Osteoblast (primary cell): ENCODE results near the gene MUCL1. TPM values are rescaled to one million over a fixed set of nuclear protein-coding genes. Genes with fewer than 3 reads are reported as not detected.

Experiments
- DNase-seq: peaks from one replicate; pipeline ENCODE4 v3.0.0; 2011; ENCODE audit warnings: low spot score, mixed read lengths; ENCODE audit not compliant: insufficient read length; ENCODE audit errors: missing footprints
- H2AFZ ChIP-seq: 2 replicates; pipeline ENCODE4 v1.6.0; 2011; ENCODE audit warnings: mild to moderate bottlenecking, low read length
- H3K27ac ChIP-seq: 2 replicates; pipeline ENCODE4 v1.5.1; 2011; ENCODE audit warnings: mild to moderate bottlenecking, low read depth, low read length, moderate library complexity
- H3K27me3 ChIP-seq: 2 replicates; pipeline ENCODE4 v1.6.0; 2012; ENCODE audit warnings: mild to moderate bottlenecking, control low read depth, inconsistent platforms, low read length, moderate library complexity; ENCODE audit not compliant: insufficient read depth
- H3K36me3 ChIP-seq: 2 replicates; pipeline ENCODE4 v1.5.1; 2011; ENCODE audit warnings: mild to moderate bottlenecking, low read length, control low read depth, moderate library complexity; ENCODE audit not compliant: insufficient read depth
- H3K4me1 ChIP-seq: 2 replicates; pipeline ENCODE4 v1.5.1; 2011; ENCODE audit warnings: mild to moderate bottlenecking, low read length, control low read depth, moderate library complexity; ENCODE audit not compliant: insufficient read depth
- H3K4me2 ChIP-seq: 2 replicates; pipeline ENCODE4 v1.6.0; 2011; ENCODE audit warnings: mild to moderate bottlenecking, low read length; ENCODE audit not compliant: insufficient read depth
- H3K4me3 ChIP-seq: fragments of 200-600 bp; sonication (generic); 3 replicates; pipeline ENCODE4 v1.5.1; 2012; ENCODE audit warnings: mild to moderate bottlenecking, low read length, inconsistent platforms; ENCODE audit not compliant: insufficient read depth
- H3K79me2 ChIP-seq: 2 replicates; pipeline ENCODE4 v1.6.0; 2012; ENCODE audit warnings: mild to moderate bottlenecking, low read length, control low read depth, inconsistent platforms; ENCODE audit not compliant: insufficient read depth
- H3K9me3 ChIP-seq: 2 replicates; pipeline ENCODE4 v1.5.1; 2011; ENCODE audit warnings: low read depth, low read length, control low read depth
- H4K20me1 ChIP-seq: 2 replicates; pipeline ENCODE4 v1.6.0; 2012; ENCODE audit warnings: mild to moderate bottlenecking, low read length, control low read depth; ENCODE audit not compliant: insufficient read depth
- total RNA-seq: library from RNA; depleted of rRNA; stranded (reverse); fragments of >200 nt; gene quantifications from 2 replicates; pipeline ENCODE4 v1.2.3, GENCODE V29; 2012
- TF ChIP-seq, protein P1 (sequence below): IDR thresholded peaks from 2 replicates; pipeline ENCODE4 v1.5.1; 2011; ENCODE audit warnings: mild to moderate bottlenecking, low read depth, low read length, moderate library complexity; ENCODE audit errors: extremely low read depth

Gene MUCL1
- total RNA-seq, 1 donor: not detected

DNA sequence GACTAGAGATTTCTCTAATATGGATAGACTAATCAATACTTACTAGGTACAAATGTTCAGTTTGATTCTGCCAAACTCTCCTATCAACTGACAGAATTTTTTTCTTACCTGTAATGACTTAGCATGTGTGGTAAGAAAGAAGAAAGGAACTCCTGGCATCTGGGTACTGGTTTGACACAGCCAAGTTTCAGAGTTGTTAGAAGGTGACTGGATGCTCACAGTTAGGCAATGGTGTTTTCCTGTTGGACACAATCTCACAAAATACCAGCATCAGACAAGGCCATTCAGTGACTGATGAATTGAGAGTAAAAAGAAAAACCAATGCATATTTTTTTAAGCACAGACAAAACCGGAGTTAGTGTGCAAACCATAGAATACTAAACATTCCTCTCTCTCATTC, 4.2 kb downstream of the MUCL1 start:
- Histone ChIP-seq H3K27ac (no peak overlapping the region), H3K79me2 (no peaks in the 10 kb centered on the region), H3K4me1 (no peaks in the 10 kb centered on the region), H2AFZ (no peak overlapping the region), H3K27me3 (peaks cover 7% of the 10 kb centered on the region), H3K36me3 (no peaks in the 10 kb centered on the region), H4K20me1 (no peaks in the 10 kb centered on the region), H3K4me2 (no peak overlapping the region), H3K9me3 (no peaks in the 10 kb centered on the region), H3K4me3 (no peak overlapping the region)
- TF ChIP-seq, protein P1, sequence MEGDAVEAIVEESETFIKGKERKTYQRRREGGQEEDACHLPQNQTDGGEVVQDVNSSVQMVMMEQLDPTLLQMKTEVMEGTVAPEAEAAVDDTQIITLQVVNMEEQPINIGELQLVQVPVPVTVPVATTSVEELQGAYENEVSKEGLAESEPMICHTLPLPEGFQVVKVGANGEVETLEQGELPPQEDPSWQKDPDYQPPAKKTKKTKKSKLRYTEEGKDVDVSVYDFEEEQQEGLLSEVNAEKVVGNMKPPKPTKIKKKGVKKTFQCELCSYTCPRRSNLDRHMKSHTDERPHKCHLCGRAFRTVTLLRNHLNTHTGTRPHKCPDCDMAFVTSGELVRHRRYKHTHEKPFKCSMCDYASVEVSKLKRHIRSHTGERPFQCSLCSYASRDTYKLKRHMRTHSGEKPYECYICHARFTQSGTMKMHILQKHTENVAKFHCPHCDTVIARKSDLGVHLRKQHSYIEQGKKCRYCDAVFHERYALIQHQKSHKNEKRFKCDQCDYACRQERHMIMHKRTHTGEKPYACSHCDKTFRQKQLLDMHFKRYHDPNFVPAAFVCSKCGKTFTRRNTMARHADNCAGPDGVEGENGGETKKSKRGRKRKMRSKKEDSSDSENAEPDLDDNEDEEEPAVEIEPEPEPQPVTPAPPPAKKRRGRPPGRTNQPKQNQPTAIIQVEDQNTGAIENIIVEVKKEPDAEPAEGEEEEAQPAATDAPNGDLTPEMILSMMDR: no peak
- DNase-seq: no peak

DNA sequence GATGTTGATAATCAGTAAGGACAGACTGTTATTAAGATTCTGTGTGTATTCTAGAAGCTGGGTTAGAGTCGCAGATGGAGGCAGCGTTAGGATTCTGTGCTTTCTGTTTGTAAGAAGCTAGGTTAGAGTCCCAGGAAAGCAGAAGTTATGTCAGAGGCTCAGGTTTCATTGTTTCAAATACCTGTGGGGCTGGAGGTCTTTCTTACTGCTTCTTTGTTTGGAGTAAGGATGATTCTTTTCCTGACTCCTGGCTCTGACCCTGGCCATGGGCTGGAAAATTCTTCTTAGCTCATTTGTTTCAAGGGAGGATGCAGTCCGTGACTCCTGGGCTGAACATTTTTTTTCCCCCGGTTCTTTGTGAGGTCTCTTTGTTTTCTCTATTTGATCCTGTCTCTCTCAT, 5.2 kb downstream of the MUCL1 start:
- H3K4me3 ChIP-seq: no peak overlapping the region
- H3K4me1 ChIP-seq: no peaks in the 10 kb centered on the region
- no peak overlapping the region for H2AFZ ChIP-seq
- no peak overlapping the region for H3K27ac ChIP-seq
- no peak overlapping the region for H3K4me2 ChIP-seq
- H3K27me3 ChIP-seq: peaks cover 7% of the 10 kb centered on the region
- H3K9me3 ChIP-seq: no peaks in the 10 kb centered on the region
- TF ChIP-seq, protein P1: no peak
- H4K20me1 ChIP-seq: no peaks in the 10 kb centered on the region
- DNase-seq: no peak
- no peaks in the 10 kb centered on the region for H3K36me3 ChIP-seq
- no peaks in the 10 kb centered on the region for H3K79me2 ChIP-seq

DNA sequence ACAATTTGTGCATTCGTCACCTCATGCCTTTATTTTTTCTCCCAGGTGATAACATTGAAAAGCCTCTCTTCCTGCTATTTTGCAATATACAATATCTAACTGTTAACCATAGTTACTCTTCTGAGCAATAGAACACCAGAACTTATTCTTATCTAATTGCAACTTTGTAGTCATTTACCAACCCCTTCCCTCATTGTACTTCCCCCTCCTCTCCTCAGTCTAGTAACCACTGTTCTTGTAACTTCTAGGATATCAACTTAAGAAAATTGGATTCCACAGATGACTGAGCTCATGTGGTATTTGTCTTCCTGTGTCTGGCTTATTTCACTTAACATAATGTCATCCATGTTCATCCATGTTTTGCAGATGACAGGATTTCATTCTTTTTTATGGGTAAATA, 7.6 kb downstream of the MUCL1 start:
- no peaks in the 10 kb centered on the region for H3K79me2 ChIP-seq
- no peaks in the 10 kb centered on the region for H4K20me1 ChIP-seq
- no peaks in the 10 kb centered on the region for H3K4me1 ChIP-seq
- H3K27ac ChIP-seq: no peak overlapping the region
- no peak overlapping the region for H3K4me3 ChIP-seq
- no peak overlapping the region for H2AFZ ChIP-seq
- H3K36me3 ChIP-seq: no peaks in the 10 kb centered on the region
- no peak overlapping the region for H3K4me2 ChIP-seq
- peaks cover 7% of the 10 kb centered on the region for H3K27me3 ChIP-seq
- DNase-seq: no peak
- no peaks in the 10 kb centered on the region for H3K9me3 ChIP-seq
- TF ChIP-seq, protein P1: no peak

DNA sequence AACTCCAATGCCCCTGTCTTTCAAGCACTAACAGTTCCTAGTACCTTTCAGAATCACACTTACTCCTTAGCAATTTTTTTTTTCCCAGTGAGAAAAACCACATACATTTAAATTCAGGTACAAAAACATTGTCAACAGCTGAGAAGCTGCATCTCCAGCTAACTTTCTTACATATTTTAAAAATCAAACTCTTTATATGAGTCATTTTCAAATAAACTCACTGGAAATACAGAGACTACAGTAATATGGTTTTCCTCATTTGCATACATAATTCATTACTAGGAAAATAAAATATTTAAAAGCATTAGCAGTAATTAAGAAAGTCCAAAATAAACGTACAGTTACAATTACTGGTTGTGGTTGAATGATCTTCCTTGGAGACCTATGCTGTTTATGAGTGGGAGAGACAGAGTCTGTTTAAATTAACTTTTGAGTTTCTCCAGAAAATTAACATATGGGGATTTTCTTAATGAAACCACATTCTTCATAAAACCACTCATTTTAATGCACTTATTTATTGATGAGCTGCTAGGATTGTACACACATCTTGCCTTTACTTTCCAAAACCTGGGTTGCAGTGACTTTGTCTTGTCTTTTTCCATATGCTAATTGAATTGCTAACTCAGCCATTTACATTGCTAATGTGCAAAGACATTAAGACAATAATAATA, 9.8 kb downstream of the MUCL1 start:
- TF ChIP-seq, protein P1: no peak
- Histone ChIP-seq H3K4me3 (no peak overlapping the region), H3K36me3 (no peaks in the 10 kb centered on the region), H3K27ac (no peak overlapping the region), H3K79me2 (no peaks in the 10 kb centered on the region), H4K20me1 (no peaks in the 10 kb centered on the region), H2AFZ (no peak overlapping the region), H3K4me1 (no peaks in the 10 kb centered on the region), H3K4me2 (no peak overlapping the region), H3K27me3 (peaks cover 2% of the 10 kb centered on the region), H3K9me3 (no peaks in the 10 kb centered on the region)
- no peak for DNase-seq
